ENCODE data around the gene ARHGAP6.

DNA sequence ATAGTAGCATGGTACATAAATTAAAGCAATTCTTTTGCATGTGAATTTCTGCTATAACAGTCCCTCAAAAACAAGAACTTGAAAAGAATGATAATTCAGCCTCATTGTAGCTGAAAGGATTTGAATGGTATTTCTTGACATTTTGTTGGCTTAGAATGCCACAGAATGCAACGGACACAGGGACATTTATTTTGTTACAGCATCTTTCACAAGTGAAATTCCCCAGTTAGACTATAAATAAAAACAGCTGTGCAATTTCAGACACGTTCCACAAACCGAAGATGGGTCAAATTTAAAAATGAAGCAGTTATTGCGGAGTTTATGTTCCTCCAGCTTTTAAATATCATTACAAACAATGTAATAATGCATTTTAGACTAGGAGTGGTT is 455.3 kb downstream of the ARHGAP6 start:
- TF ChIP-seq, protein P1, sequence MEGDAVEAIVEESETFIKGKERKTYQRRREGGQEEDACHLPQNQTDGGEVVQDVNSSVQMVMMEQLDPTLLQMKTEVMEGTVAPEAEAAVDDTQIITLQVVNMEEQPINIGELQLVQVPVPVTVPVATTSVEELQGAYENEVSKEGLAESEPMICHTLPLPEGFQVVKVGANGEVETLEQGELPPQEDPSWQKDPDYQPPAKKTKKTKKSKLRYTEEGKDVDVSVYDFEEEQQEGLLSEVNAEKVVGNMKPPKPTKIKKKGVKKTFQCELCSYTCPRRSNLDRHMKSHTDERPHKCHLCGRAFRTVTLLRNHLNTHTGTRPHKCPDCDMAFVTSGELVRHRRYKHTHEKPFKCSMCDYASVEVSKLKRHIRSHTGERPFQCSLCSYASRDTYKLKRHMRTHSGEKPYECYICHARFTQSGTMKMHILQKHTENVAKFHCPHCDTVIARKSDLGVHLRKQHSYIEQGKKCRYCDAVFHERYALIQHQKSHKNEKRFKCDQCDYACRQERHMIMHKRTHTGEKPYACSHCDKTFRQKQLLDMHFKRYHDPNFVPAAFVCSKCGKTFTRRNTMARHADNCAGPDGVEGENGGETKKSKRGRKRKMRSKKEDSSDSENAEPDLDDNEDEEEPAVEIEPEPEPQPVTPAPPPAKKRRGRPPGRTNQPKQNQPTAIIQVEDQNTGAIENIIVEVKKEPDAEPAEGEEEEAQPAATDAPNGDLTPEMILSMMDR (IDR thresholded peaks at IDR 0.05), result no peak
- TF ChIP-seq POLR2A (IDR thresholded peaks at IDR 0.05) (no peak), POLR2AphosphoS5 (IDR thresholded peaks at IDR 0.05) (no peak), EP300 (IDR thresholded peaks at IDR 0.05) (no peak)

Measured in upper lobe of left lung (tissue), 4 donors.